GM18511 (cell line): Measurements from ENCODE around the gene CMPK1.

Source experiments
- ATAC-seq: cut with Tn5 transposase; IDR thresholded peaks from one replicate; pipeline ENCODE4 v1.9.1; 2021; ENCODE audit warnings: mild to moderate bottlenecking, moderate library complexity; ENCODE audit not compliant: unreplicated experiment

The CMPK1 gene

GRCh38 chr1:47418681-47419325 lies 85.2 kb downstream of the CMPK1 start:
- no peak for ATAC-seq

GRCh38 chr1:47420547-47420946 lies 87.0 kb downstream of the CMPK1 start:
- no peak for ATAC-seq

GRCh38 chr1:47423872-47424271 lies 90.3 kb downstream of the CMPK1 start:
- no peak for ATAC-seq

GRCh38 chr1:47424336-47424982 lies 90.9 kb downstream of the CMPK1 start:
- ATAC-seq: no peak
